GM12865 (cell line): ENCODE measurements around the gene UGT1A9.
"Not testable (repeated sequence)": the region's sequence is repeated elsewhere in the genome, so short reads cannot be mapped to it uniquely, and the experiment has no call there.

Source experiments
- DNase-seq: peaks from one replicate; pipeline ENCODE4 v3.0.0; 2010; ENCODE audit warnings: low read depth
- H3K4me3 ChIP-seq: 2 replicates; pipeline ENCODE4 v1.5.1; 2011; ENCODE audit warnings: mild to moderate bottlenecking, low read depth, low read length, control low read depth
- TF ChIP-seq, protein P1 (sequence below): IDR thresholded peaks from 2 replicates; pipeline ENCODE4 v1.5.1; 2011; ENCODE audit warnings: low read length, control low read depth, low read depth, inconsistent platforms; ENCODE audit not compliant: insufficient read depth; ENCODE audit errors: missing control alignments

Gene UGT1A9

DNA sequence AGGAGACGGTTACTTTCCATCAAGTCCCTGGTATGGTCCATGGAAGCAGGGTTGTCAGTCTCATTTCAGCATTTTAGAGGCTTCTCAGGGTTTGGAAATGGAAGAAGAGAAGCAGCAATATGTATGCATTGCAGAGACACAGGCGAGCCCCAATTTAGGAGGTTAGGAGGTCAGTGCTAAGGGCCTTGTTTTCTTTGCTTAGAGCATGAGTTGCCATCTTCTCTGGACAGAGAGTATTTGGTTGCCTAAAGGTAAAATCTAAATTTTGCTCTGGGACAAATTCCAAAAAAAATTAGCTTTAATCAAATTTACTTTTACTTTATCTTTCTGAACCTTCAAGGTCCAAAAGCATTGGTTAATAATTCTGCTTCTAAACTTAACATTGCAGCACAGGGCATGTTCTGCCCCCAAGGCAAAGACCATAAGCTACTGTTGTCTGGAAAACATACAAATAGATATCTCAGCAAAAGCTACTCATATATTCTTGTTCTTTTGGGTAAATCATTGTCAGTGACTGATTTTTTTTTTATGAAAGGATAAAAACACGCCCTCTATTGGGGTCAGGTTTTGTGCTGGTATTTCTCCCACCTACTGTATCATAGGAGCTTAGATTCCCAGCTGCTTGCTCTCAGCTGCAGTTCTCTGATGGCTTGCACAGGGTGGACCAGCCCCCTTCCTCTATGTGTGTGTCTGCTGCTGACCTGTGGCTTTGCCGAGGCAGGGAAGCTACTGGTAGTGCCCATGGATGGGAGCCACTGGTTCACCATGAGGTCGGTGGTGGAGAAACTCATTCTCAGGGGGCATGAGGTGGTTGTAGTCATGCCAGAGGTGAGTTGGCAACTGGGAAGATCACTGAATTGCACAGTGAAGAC lies at the start of gene UGT1A9:
TSS of gene UGT1A9 (plus strand) at position 609 of the 872 bp plus-strand sequence. CDS start at position 646, 37 bp downstream.
- no peak for DNase-seq
- TF ChIP-seq, protein P1, sequence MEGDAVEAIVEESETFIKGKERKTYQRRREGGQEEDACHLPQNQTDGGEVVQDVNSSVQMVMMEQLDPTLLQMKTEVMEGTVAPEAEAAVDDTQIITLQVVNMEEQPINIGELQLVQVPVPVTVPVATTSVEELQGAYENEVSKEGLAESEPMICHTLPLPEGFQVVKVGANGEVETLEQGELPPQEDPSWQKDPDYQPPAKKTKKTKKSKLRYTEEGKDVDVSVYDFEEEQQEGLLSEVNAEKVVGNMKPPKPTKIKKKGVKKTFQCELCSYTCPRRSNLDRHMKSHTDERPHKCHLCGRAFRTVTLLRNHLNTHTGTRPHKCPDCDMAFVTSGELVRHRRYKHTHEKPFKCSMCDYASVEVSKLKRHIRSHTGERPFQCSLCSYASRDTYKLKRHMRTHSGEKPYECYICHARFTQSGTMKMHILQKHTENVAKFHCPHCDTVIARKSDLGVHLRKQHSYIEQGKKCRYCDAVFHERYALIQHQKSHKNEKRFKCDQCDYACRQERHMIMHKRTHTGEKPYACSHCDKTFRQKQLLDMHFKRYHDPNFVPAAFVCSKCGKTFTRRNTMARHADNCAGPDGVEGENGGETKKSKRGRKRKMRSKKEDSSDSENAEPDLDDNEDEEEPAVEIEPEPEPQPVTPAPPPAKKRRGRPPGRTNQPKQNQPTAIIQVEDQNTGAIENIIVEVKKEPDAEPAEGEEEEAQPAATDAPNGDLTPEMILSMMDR: no peak

DNA sequence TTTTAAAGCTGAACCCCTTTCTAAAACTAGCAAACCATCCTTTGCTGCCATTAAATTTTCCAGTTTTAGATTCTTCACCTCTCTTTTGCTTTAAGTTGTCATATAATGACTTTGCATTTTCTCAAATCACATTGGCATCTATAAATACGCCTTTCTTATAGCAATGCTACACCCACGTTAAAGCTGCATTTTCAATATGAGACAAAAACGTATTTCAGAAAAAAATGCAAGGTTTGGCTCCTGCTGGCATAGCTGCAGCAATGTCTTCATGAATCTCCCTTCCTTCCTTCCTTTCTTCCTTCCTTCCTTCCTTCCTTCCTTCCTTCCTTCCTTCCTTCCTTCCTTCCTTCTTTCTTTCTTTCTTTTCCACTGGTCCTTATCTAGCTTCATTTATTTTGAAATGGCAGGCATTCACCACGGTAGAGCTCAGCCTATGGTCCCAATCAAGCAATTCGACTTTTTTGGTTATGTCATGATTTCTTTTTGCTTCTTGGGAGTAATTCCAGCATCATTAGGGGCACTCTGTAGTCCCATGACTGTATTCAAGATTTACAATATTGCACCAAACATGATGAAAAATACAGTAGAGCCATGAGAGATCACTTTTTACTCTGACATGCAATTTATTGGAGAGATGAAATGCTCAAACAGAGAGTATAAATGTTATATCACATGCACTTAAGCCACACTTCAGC lies 44.2 kb upstream of the UGT1A9 start:
- no peak overlapping the region for H3K4me3 ChIP-seq

More for the DNA sequence above, at the start of gene UGT1A9:
- no peak within 1 kb of the TSS for H3K4me3 ChIP-seq

DNA sequence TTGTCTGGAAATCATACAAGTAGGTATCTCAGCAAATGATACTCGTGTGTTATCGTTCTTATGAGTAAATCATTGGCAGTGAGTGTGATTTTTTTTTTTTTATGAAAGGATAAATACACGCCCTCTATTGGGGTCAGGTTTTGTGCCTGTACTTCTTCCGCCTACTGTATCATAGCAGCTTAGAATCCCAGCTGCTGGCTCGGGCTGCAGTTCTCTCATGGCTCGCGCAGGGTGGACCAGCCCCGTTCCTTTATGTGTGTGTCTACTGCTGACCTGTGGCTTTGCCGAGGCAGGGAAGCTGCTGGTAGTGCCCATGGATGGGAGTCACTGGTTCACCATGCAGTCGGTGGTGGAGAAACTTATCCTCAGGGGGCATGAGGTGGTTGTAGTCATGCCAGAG lies 35.4 kb upstream of the UGT1A9 start, which contains the start of gene UGT1A10:
TSS of gene UGT1A10 (plus strand) at position 143 of the 400 bp plus-strand sequence. CDS start at position 218, 75 bp downstream.
- DNase-seq, H3K4me3 ChIP-seq: not testable (repeated sequence)

More for the DNA sequence above, 44.2 kb upstream of the UGT1A9 start:
- TF ChIP-seq, protein P1: no peak
- no peak for DNase-seq

DNA sequence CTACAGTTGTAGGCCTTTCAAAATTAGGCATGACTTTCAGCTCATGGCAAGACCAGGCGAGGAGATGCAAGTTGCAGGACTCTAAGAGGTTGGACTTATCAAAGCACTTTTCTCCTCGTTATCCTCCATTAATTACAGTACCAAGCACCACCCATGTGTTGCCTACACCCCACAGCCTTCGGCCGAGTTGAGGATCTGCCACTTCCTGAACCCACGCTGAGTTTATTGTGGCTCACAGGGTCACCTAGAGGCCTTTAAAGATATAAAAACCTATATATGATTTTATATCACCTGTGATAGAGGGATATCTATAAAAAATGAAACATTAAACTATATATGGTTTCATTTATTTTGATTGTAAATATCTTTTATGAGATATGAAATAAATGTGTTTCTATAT lies 32.9 kb upstream of the UGT1A9 start:
- peak; percentile 24 for DNase-seq

DNA sequence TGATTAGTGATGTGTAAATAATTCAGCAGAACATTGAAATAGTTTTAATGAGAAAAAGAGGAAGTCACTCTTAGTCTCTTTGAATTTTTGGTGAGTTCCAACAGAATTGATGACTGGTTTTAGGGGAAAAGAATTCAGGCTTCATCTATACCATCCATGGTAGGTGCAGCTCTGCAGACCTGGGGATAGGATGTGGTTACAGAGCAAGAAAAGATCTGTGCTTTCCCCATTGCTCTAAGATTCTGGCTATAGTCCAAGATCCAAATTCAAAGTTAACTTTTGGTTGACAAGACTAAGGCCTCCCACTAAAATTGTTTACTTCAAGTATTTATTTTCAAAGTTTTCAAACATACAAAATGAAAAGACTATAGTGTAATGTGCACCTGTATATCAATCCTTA lies 31.8 kb upstream of the UGT1A9 start:
- TF ChIP-seq, protein P1: no peak
- H3K4me3 ChIP-seq: no peak overlapping the region
- peak; percentile 6 for DNase-seq

More for the DNA sequence above, 32.9 kb upstream of the UGT1A9 start:
- TF ChIP-seq, protein P1: no peak
- H3K4me3 ChIP-seq: no peak overlapping the region

DNA sequence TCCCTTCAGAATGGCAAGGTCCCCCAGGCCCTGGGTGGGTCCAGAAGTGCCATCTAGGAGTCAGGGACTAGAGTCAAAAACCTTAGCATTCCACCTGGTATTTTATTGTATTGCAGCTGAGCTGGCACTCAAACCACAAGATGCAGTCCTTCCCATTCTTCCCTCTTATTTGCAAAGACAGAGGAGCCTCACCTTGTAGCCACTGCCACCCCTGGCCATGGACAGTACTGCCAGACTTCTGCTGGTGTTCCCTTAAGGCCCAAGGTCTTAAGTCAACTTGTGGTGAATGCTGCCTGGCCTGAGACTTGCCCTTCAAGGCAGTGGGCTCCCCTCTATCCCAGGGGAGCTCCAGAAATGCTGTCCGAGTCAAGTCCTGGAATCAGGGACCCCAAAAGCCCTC lies 28.6 kb upstream of the UGT1A9 start:
- H3K4me3 ChIP-seq: no peak overlapping the region
- DNase-seq: peak; percentile 17
- TF ChIP-seq, protein P1: peak; percentile 12

DNA sequence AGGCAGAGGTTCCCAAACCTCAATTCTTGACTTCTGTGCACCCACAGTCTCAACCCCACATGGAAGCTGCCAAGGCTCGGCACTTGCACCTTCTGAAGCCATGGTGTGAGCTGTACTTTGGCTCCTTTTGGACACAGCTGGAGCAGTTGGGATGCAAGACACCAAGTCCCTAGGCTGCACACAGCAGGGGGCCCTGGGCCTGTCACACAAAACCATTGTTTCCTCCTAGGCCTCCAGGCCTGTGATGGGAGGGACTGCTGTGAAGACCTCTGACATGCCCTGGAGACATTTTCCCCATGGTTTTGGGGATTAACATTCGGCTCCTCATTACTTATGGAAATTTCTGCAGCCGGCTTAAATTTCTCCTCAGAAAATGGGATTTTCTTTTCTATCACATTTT lies 25.7 kb upstream of the UGT1A9 start:
- DNase-seq, H3K4me3 ChIP-seq: not testable (repeated sequence)
